B cell (primary cell): ENCODE results near the gene CDH20. TPM values are rescaled to one million over a fixed set of nuclear protein-coding genes. Genes with fewer than 3 reads are reported as not detected.

Experiments
- ATAC-seq: fragments of 200-7000 bp; cut with Tn5 transposase; one replicate; pipeline ENCODE4 v1.10.0; 2021; ENCODE audit warnings: low read depth, mild to moderate bottlenecking, moderate number of reproducible peaks, moderate library complexity
- CTCF ChIA-PET: fragments of 350-600 bp; sonication (Branson Sonifier 250); formaldehyde crosslinking; loops from one replicate; lab custom pipeline; 2021; ENCODE audit warnings: antibody characterized with exemption, inconsistent platforms; lab: Charles Lee
- POLR2A ChIA-PET: fragments of 350-600 bp; sonication (Branson Sonifier 250); formaldehyde crosslinking; loops from one replicate; lab custom pipeline; 2021; ENCODE audit warnings: antibody characterized with exemption; lab: Charles Lee
- DNase-seq: peaks from one replicate; pipeline ENCODE4 v3.0.0; 2013
- H2AFZ ChIP-seq: 2 replicates; pipeline ENCODE4 v1.6.1; 2012; ENCODE audit warnings: mild to moderate bottlenecking, low read depth, low read length; ENCODE audit not compliant: insufficient read depth, poor library complexity, severe bottlenecking
- H3K27ac ChIP-seq, 2 donors: 1 replicate in 1 of 2; 2 replicates in 1 of 2; pipeline ENCODE4 v1.5.1; 2012 to 2013; ENCODE audit warnings: low read length in 2 of 2, mild to moderate bottlenecking in 2 of 2, moderate library complexity in 1 of 2
- H3K27me3 ChIP-seq, 4 experiments: fragments of 200-600 bp in 1 of 4; sonication (generic) in 1 of 4; replicated peaks in 1 of 4; 1 replicate in 2 of 4; 2 replicates in 2 of 4; pipeline versions ENCODE4 v1.6.1 to v1.7.0; 2013 to 2016; ENCODE audit warnings: low read length in 3 of 4, mild to moderate bottlenecking in 2 of 4, mixed read lengths in 1 of 4, moderate library complexity in 1 of 4; ENCODE audit not compliant: insufficient read depth in 4 of 4, control insufficient read depth in 3 of 4; ENCODE audit errors: control extremely low read depth in 1 of 4
- H3K36me3 ChIP-seq, 2 experiments: replicated peaks in 1 of 2; 1 replicate in 1 of 2; 2 replicates in 1 of 2; pipeline versions ENCODE4 v1.6.1 to v1.7.1; 2013; ENCODE audit warnings: low read length in 1 of 2; ENCODE audit not compliant: insufficient read depth in 2 of 2, control insufficient read depth in 1 of 2; ENCODE audit errors: control extremely low read depth in 1 of 2, extremely low read depth in 1 of 2
- H3K4me1 ChIP-seq, 2 donors: fragments of 200-600 bp in 1 of 2; sonication (generic) in 1 of 2; 1 replicate in 1 of 2; 2 replicates in 1 of 2; pipeline versions ENCODE4 v1.5.1 to v1.6.1; 2013 to 2017; ENCODE audit warnings: low read length in 2 of 2; ENCODE audit not compliant: control insufficient read depth in 2 of 2, insufficient read depth in 2 of 2
- H3K4me2 ChIP-seq: replicated peaks from 2 replicates; pipeline ENCODE3; 2012; ENCODE audit warnings: mild to moderate bottlenecking, low read depth, low read length; ENCODE audit not compliant: poor library complexity, severe bottlenecking
- H3K4me3 ChIP-seq, 5 experiments: fragments of 200-600 bp in 1 of 5; sonication (generic) in 1 of 5; 1 replicate in 3 of 5; 2 replicates in 2 of 5; pipeline versions ENCODE4 v1.5.1 to v1.7.0; 2011 to 2016; ENCODE audit warnings: low read length in 4 of 5, mild to moderate bottlenecking in 4 of 5, low read depth in 2 of 5, control low read depth in 1 of 5, moderate library complexity in 1 of 5; ENCODE audit not compliant: insufficient read depth in 1 of 5; ENCODE audit errors: control extremely low read depth in 1 of 5, extremely low read depth in 1 of 5
- H3K79me2 ChIP-seq: fragments of 200-600 bp; sonication (generic); one replicate; pipeline ENCODE4 v1.6.0; 2016; ENCODE audit warnings: low read length; ENCODE audit not compliant: control insufficient read depth, insufficient read depth
- H3K9ac ChIP-seq: fragments of 200-600 bp; sonication (generic); 2 replicates; pipeline ENCODE4 v1.6.1; 2017; ENCODE audit warnings: mild to moderate bottlenecking, low read length, moderate library complexity
- H3K9me3 ChIP-seq, 3 donors: one replicate each; pipeline versions ENCODE4 v1.6.1 to v1.7.1; 2013; ENCODE audit warnings: low read length in 2 of 3; ENCODE audit not compliant: control insufficient read depth in 2 of 3, insufficient read depth in 1 of 3; ENCODE audit errors: control extremely low read depth in 1 of 3
- H4K20me1 ChIP-seq: 2 replicates; pipeline ENCODE4 v1.6.0; 2012; ENCODE audit warnings: mild to moderate bottlenecking, low read length; ENCODE audit not compliant: insufficient read depth, control insufficient read depth, poor library complexity, severe bottlenecking
- H3K27ac Mint-ChIP-seq: one replicate; pipeline ENCODE4 v1.8.0; 2021; ENCODE audit warnings: mixed read lengths
- H3K27me3 Mint-ChIP-seq: one replicate; pipeline ENCODE4 v1.8.0; 2021; ENCODE audit warnings: mixed read lengths
- H3K4me1 Mint-ChIP-seq: one replicate; pipeline ENCODE4 v1.8.0; 2021; ENCODE audit warnings: mixed read lengths
- H3K4me3 Mint-ChIP-seq: one replicate; pipeline ENCODE4 v1.8.0; 2021; ENCODE audit warnings: mixed read lengths
- H3K9me3 Mint-ChIP-seq: one replicate; pipeline ENCODE4 v1.8.0; 2022; ENCODE audit warnings: mixed read lengths; ENCODE audit not compliant: insufficient read depth
- CTCF ChIP-seq: fragments of 200-600 bp; IDR thresholded peaks from one replicate; pipeline ENCODE4 v1.8.0; 2022; ENCODE audit warnings: antibody characterized with exemption, mild to moderate bottlenecking
- EZH2 ChIP-seq: IDR thresholded peaks from 2 replicates; pipeline ENCODE4 v1.6.1; 2012; ENCODE audit warnings: borderline replicate concordance, low read depth, mild to moderate bottlenecking, moderate library complexity, low read length; ENCODE audit not compliant: insufficient read depth, poor library complexity, severe bottlenecking
- WGBS: methylation state at CpG from one replicate; pipeline ENCODE4 v1.1.5; 2013; ENCODE audit warnings: missing lambda C conversion rate; ENCODE audit not compliant: insufficient coverage; 5-methylcytosine and 5-hydroxymethylcytosine counted together
- intact Hi-C: fragments of 100-400 bp; cut with micrococcal nuclease; formaldehyde crosslinking; loops from one replicate; pipeline ENCODE4 v1.10.0; 2022
- polyA plus RNA-seq: library from polyadenylated mRNA; depleted of rRNA; stranded (reverse); fragments of >200 nt; gene quantifications from 2 replicates; pipeline ENCODE4 v1.2.3, GENCODE V29; 2012
- total RNA-seq, 2 donors: library from RNA; stranded (reverse); fragments of 120-200 nt in 1 of 2; gene quantifications; 1 replicate in 1 of 2; 2 replicates in 1 of 2; pipeline versions ENCODE4 v1.2.3 to v1.2.4, GENCODE V29; 2013 to 2022

Gene CDH20
- total and polyA plus RNA-seq, 2 donors (not counting 1 experiment from before 2014, with no cell fraction given), result 0.09 TPM; not detected in 1

- Mint-ChIP-seq H3K9me3 (peaks cover 3% of the 10 kb centered on the region), H3K4me3 (no peak overlapping the region), H3K27me3 (peaks cover 12% of the 10 kb centered on the region), H3K27ac (no peak overlapping the region), H3K4me1 (no peaks in the 10 kb centered on the region)
- H3K36me3 ChIP-seq, result no peaks in the 10 kb centered on the region
- ChIA-PET CTCF (no interaction called here), POLR2A (no interaction called here)
- TF ChIP-seq CTCF, result no peak
- TF ChIP-seq EZH2, result no peak
- no peak for DNase-seq
- H3K4me2 ChIP-seq, result no peak overlapping the region
- no peaks in the 10 kb centered on the region for H3K4me1 ChIP-seq
- no peaks in the 10 kb centered on the region for H3K9me3 ChIP-seq
- H2AFZ ChIP-seq, result no peak overlapping the region
- WGBS, result 100% methylated on average over 1 of the region's 3 CpGs
- peaks cover 0 to 2% (median 0%) of the 10 kb centered on the region in 4 experiments for H3K27me3 ChIP-seq
- H4K20me1 ChIP-seq, result no peaks in the 10 kb centered on the region
- no peaks in the 10 kb centered on the region for H3K79me2 ChIP-seq
- intact Hi-C loops, result no loop called here
- no peak for ATAC-seq
- H3K4me3 ChIP-seq, result no peak overlapping the region
- H3K27ac ChIP-seq, result no peak overlapping the region
- H3K9ac ChIP-seq, result no peak overlapping the region
Observed at GRCh38 chr18:61400016-61400635, 66.9 kb downstream of the CDH20 start.

- intact Hi-C loops, result no loop called here
- POLR2A ChIA-PET, result no interaction called here
- no peaks in the 10 kb centered on the region for H3K4me1 ChIP-seq
- Mint-ChIP-seq H3K4me3 (no peak overlapping the region), H3K9me3 (peaks cover 3% of the 10 kb centered on the region), H3K27me3 (peaks cover 12% of the 10 kb centered on the region), H3K27ac (no peak overlapping the region), H3K4me1 (no peaks in the 10 kb centered on the region)
- H2AFZ ChIP-seq, result no peak overlapping the region
- H3K9ac ChIP-seq, result no peak overlapping the region
- no peaks in the 10 kb centered on the region for H4K20me1 ChIP-seq
- H3K27me3 ChIP-seq, result peaks cover 0 to 2% (median 0%) of the 10 kb centered on the region in 4 experiments
- H3K79me2 ChIP-seq, result no peaks in the 10 kb centered on the region
- DNase-seq (no peak), ATAC-seq (no peak)
- H3K9me3 ChIP-seq, result peaks cover 0 to 1% (median 0%) of the 10 kb centered on the region in 3 donors
- no peak for TF ChIP-seq EZH2
- no peak for TF ChIP-seq CTCF
- WGBS, result no CpG with 5 or more reads among the region's 4 CpGs
- H3K27ac ChIP-seq, result no peak overlapping the region
- CTCF ChIA-PET, result no interaction called here
- H3K4me2 ChIP-seq, result no peak overlapping the region
- no peak overlapping the region for H3K4me3 ChIP-seq
- no peaks in the 10 kb centered on the region for H3K36me3 ChIP-seq
Observed at GRCh38 chr18:61400716-61401115, 67.5 kb downstream of the CDH20 start.
